HuH-7 (cell line): ENCODE data around the gene ST14.
A peak's percentile ranks its signal among the peaks of the same experiment; 100 is the strongest.
"Not testable (repeated sequence)": the region's sequence is repeated elsewhere in the genome, so short reads cannot be mapped to it uniquely, and the experiment has no call there.

Source experiments
- DNase-seq: peaks from one replicate; pipeline ENCODE4 v3.0.0; 2011; ENCODE audit warnings: low spot score

ST14 gene

GRCh38 chr11:130188585-130189347, 29.2 kb downstream of the ST14 start:
- no peak for DNase-seq

DNA sequence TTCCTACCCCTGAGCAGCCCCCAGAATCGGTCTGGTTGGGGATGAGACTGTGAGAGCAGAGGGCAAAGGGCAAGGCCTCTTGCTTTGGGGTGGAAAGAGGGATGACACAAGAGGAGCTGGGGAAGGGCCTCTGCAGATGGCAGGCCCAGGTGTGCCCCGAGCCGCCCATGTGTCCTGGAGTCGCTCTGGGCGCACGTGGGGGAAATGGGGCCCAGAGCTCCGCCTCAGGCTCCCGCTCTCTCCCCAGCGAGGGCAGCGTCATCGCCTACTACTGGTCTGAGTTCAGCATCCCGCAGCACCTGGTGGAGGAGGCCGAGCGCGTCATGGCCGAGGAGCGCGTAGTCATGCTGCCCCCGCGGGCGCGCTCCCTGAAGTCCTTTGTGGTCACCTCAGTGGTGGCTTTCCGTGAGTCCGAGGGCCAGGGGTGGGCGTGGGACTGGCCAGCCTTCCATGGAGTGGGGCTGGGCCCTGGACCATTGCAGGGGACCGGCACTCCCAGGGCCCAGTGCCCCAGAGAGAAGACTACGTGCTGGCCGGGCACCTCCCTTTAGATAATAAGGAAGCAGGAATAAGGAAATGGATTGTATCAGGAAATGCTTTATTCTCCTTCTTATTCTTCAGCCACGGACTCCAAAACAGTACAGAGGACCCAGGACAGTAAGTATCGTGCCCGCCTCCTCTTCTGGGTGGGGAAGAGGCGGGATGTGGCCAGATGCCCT, 30.1 kb downstream of the ST14 start:
- DNase-seq = no peak

- no peak for DNase-seq
Measured at GRCh38 chr11:130190371-130190881, 30.8 kb downstream of the ST14 start.

- no peak for DNase-seq
Measured at GRCh38 chr11:130191896-130192295, 32.3 kb downstream of the ST14 start.

GRCh38 chr11:130192845-130193267, 33.3 kb downstream of the ST14 start:
- DNase-seq = peak; percentile 61

DNA sequence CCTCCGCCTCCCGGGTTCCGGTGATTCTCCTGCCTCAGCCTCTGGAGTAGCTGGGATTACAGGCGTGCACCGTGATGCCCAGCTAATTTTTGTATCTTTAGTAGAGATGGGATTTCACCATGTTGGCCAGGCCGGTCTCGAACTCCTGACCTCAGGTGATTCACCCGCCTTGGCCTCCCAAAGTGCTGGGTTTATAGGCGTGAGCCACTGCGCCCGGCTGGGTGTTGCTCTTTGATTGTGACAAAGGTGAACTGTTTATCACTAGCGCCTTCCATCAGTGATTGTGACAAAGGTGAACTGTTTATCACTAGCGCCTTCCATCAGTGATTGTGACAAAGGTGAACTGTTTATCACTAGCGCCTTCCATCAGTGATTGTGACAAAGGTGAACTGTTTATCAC, 34.0 kb downstream of the ST14 start:
- DNase-seq = not testable (repeated sequence)

GRCh38 chr11:130194241-130195023, 34.9 kb downstream of the ST14 start:
- no peak for DNase-seq

GRCh38 chr11:130197386-130198035, 37.9 kb downstream of the ST14 start:
- DNase-seq = no peak

DNA sequence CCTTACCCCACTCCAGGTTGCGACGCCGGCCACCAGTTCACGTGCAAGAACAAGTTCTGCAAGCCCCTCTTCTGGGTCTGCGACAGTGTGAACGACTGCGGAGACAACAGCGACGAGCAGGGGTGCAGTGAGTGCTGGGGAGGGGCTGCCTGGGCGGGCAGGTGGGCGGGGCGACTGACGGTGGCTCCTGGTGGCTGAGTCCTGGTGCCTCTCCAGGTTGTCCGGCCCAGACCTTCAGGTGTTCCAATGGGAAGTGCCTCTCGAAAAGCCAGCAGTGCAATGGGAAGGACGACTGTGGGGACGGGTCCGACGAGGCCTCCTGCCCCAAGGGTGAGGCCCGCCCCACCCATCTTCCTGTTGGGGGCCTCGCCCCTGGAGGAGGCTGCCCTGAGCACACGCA, 38.7 kb downstream of the ST14 start:
- no peak for DNase-seq

DNA sequence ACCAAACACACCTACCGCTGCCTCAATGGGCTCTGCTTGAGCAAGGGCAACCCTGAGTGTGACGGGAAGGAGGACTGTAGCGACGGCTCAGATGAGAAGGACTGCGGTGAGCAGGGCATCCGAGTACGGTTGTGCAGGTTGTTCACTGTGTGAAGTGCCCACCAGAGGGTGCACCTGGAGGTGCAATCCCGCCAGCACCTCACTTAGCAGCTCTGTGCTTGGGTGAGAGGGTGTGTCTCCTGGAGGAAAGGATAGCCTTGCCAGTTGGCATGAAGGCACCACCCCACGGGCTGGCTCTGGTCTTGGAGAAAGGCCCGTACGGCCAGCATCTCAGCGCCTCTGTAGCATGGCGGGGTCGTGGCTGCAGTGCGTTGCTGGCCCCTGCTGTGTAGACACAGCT, 39.4 kb downstream of the ST14 start:
- peak; percentile 51 for DNase-seq

DNA sequence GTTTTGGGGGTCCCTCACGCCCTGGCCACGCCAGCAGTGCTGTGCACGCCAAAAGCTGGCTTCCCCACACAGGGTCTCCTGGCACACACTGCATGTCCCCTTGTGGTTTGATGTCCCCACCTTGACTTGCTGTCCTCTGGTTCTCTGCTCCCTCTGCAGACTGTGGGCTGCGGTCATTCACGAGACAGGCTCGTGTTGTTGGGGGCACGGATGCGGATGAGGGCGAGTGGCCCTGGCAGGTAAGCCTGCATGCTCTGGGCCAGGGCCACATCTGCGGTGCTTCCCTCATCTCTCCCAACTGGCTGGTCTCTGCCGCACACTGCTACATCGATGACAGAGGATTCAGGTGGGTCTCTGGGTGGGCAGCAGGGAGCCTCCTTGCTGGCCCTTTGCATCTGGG, 40.2 kb downstream of the ST14 start:
- DNase-seq = no peak

DNA sequence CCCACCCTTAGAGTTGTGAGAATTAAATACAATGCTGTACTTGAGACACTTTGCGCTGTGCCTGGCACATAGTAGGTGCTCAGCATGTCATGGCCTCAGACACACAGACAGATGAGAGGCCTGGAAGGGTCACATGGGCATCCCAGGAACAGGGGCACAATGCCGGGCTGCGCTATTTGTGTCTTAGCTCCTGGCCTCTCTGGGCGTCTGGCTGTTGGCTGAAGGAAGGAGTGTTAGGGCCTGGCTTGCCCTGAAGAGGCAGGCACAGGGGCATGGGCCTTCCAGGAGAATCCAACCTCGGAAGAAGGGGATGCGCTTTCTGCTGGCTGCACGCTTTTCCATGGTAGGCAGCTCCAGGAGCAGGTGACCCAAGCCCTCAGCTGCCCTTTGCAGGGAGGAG, 41.4 kb downstream of the ST14 start:
- DNase-seq = no peak

DNA sequence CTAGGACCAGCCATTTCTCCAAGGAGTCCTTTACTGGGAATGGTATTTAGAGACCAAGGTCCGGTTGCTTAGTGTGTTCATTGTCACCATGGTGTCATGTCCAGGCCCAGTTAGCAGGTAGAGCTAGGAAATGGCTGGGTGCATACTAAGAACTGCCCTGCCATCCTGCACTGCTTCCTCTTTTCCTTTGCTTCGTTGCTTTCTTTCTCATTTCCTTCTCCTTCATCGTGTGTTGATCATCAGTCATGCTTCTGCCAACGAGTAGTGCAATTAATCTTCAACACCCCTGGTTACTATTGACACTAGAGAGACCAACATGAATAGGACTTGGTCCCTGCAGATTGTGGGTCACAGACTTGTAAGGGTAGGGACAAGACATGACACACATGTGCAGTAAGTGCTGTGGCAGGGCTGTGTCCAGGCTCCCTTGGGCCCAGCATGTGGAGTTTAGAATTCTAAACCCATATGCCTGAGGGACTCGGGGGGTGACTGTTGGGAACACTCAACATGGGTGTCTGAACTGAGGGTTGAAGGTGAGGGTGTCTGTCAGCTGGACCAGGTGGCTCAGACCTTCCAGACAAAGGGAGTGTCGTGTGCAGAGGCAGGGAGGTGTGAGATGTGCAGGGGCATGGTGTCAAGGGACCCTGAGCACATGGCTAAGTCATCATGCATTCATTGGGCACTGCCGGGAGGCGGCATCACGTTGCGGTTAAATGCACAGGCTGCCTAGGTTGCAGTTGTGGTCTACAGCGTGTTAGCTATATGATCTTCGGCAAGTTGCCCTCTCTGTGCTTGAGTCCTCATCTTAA, 42.6 kb downstream of the ST14 start:
- DNase-seq = no peak

- DNase-seq = no peak
Measured at GRCh38 chr11:130202818-130203689, 43.5 kb downstream of the ST14 start.

DNA sequence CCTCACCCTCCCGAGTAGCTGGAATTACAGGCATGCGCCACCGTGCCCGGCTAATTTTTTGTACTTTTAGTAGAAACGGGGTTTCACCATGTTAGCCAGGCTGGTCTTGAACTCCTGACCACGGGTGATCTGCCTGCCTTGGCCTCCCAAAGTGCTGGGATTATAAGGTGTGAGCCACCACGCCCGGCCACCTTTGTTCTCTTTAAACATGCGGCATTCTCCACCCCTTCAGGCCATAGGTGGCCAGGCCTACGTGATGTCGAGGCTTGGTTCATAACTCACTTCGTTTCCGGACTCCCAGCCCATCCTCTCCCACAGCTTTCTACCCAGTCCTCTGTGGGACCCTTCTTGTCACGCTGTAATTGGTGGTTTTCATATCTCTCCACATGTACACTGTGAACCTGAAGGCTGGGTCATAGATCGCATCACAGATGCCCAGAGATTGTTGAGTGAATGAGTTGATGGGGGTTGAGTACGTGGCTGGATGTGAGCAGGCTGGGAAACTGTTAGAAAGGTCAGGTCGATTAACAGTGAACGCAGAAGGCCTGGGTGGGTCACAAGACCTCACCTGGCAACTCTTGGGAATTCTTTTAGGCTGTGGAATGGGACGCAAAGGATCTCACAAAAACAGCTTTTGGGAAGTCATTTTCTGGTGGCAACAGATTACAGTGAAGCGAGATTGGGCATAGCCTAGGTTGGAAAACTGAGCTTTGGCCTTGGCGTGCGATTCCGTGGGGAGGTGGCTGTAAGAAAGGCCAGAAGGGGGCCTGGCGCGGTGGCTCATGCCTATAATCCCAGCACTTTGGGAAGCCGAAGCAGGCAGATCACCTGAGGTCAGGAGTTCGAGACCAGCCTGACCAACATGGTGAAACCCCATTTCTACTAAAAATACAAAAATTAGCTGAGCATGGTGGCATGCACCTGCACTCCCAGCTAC, 44.5 kb downstream of the ST14 start:
- no peak for DNase-seq

DNA sequence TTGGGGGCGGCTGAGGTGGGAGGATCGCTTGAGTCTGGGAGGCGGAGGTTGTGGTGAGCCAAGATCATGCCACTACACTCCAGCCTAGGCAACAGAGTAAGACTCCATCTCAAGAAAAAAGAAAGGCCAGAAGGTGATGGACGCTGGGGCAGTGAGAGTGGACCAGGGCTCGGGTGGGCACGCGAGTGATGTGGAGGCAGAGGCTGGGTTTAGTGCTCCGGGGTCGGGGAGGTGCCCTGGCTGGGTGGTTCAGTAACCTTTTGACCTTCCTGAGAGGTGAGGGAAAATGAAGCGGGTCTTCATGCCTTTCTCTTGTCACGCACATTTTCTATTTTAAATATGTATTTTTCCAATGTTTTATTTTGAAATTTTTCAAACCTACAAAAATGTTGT, 45.1 kb downstream of the ST14 start:
- DNase-seq = no peak

DNA sequence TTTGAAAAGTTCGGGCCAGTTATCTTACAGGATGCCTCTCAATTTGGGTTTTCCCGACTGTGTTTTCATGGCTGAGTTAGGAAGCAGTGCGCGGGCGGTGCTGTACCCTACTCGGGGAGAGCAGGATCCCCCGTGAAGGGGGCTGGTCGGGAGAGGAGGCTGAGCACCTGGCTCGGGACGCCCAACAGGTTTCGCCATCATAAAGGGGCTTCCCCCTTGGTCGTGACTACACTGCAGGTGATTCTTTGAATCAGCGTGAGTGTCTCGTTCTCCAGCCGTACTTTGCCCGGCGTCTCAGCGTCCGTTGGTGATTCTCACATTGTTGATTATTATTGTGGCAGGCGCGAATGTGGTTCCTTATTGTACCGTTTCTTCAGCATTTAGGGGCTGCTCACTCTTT, 46.6 kb downstream of the ST14 start:
- peak; percentile 8 for DNase-seq

DNA sequence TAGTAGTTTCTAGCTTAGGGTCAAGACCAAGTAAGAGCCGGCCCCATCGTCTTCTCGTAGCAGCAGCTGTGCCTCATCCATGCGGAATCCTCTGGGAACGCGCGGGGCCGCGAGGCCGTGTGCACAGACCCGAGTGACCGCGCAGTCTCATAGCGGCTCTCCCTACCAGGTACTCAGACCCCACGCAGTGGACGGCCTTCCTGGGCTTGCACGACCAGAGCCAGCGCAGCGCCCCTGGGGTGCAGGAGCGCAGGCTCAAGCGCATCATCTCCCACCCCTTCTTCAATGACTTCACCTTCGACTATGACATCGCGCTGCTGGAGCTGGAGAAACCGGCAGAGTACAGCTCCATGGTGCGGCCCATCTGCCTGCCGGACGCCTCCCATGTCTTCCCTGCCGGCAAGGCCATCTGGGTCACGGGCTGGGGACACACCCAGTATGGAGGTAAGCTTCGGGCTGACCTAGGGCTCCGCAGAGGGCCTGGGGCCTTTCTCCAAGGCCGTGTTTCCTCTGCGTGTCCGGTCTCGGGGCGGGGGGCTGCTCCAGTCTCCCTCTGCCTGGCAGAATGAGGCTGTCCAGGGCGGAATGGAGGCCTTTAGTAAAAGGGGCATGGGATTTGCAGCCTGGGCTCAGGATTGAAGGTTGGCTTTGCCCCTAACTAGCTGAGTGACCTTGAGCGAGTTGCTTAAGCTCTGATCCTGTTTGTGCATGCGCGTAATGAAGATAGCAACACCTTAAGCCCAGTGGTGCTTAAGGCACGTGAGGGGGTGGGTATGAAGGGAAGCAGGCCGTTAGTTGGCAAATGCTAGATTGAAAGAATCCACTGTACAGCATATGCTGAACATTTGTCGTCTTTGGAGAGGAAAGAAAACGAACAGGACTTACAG, 48.9 kb downstream of the ST14 start:
- DNase-seq = peak; percentile 6
